ENCODE data around the gene TYSND1.
A peak's percentile ranks its signal among the peaks of the same experiment; 100 is the strongest.
"Not testable (repeated sequence)": the region's sequence is repeated elsewhere in the genome, so short reads cannot be mapped to it uniquely, and the experiment has no call there.

The TYSND1 gene, protein sequence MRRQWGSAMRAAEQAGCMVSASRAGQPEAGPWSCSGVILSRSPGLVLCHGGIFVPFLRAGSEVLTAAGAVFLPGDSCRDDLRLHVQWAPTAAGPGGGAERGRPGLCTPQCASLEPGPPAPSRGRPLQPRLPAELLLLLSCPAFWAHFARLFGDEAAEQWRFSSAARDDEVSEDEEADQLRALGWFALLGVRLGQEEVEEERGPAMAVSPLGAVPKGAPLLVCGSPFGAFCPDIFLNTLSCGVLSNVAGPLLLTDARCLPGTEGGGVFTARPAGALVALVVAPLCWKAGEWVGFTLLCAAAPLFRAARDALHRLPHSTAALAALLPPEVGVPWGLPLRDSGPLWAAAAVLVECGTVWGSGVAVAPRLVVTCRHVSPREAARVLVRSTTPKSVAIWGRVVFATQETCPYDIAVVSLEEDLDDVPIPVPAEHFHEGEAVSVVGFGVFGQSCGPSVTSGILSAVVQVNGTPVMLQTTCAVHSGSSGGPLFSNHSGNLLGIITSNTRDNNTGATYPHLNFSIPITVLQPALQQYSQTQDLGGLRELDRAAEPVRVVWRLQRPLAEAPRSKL

GRCh38 chr10:70146489-70147258, at the start of gene TYSND1:
Gene TYSND1, minus strand, starts transcription at chr10:70146700. Its CDS starts 114 bp downstream, at chr10:70146586.
- DNase-seq (ENCODE audit: low spot score), result peak; percentile 97

GRCh38 chr10:70193391-70193844, 46.9 kb upstream of the TYSND1 start:
- no peak for DNase-seq (ENCODE audit: low spot score)

- DNase-seq (ENCODE audit: low spot score), result no peak
These were observed 45.9 kb upstream of the TYSND1 start for GRCh38 chr10:70192326-70192968.

DNA sequence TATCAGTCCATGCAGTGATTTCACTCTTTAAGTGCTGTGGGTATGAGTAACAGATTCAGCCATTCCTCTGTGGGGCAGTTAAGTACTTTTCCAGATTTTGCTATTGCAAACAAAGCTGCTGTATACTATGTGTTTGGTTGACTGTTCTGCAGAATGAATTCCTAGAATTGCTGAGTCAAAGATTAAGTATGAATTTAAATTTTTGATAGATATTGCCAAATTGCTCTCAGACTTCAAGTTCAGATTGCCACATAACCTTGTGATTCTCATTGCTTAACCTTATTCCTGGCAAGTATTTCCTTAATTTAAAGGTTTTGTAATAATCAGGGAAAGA, 45.4 kb upstream of the TYSND1 start:
- no peak for DNase-seq (ENCODE audit: low spot score)

GRCh38 chr10:70191161-70191971, 44.9 kb upstream of the TYSND1 start:
- DNase-seq (ENCODE audit: low spot score), result no peak

DNA sequence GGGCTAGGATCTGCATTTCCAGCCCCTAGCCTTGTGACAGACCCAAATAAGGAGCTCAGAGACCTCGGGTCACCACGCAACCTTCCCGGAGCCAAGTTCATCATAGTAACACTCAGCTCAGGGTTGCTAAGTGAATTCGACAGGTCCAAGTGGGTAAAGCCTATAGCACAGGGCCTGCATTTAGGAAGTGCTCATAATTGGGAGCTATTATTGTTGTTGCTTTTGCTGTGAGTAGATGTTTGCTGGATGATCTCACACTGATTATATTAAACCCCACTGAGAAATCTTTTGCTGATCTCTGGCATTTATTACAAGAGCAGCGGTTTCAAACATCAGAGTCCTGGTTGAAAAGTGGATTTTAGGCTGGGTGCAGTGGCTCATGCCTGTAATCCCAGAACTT, 44.1 kb upstream of the TYSND1 start:
- DNase-seq (ENCODE audit: low spot score), result no peak

- DNase-seq (ENCODE audit: low spot score), result no peak
These were observed 43.6 kb upstream of the TYSND1 start for GRCh38 chr10:70190102-70190501.

DNA sequence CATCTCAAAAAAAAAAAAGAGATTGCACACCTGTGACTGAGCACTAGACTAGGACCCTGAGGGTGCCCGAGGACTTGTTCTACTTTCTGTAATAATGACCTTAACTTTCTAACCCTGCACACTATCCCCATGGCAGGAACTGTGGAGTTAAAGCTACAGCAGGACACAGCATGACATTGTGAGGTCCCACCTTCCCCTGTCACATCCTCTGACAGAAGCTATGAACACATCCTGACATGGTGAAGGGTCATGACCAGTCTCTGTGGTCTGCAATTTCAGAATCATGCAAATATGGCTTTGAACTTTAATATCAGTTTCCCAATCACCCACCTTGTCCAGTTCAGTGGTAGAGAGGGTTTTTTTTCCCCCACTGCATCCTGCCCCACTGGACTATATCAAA, 42.3 kb upstream of the TYSND1 start:
- no peak for DNase-seq (ENCODE audit: low spot score)

GRCh38 chr10:70186571-70186970, 40.1 kb upstream of the TYSND1 start:
- DNase-seq (ENCODE audit: low spot score), result no peak

DNA sequence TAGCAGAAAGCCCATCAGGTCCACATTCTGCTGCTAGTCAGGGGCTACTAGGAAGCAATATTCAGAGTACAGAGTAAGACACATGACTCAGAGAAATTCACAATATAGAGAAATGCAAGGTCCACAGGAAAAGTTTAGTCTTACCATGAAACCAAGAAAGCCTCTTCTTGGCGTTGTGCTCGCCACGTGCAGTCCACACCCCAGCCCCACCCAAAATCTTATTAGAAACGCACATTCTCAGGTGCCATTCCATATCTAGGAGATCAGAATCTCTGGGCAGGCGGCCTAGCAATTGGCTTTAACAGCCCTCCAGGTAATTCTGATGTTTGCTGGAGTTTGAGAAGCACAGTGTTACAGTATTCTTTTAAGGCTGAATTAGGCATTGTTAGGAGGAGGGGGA, 39.6 kb upstream of the TYSND1 start:
- DNase-seq (ENCODE audit: low spot score), result no peak

GRCh38 chr10:70183304-70183703, 36.8 kb upstream of the TYSND1 start:
- DNase-seq (ENCODE audit: low spot score), result no peak

DNA sequence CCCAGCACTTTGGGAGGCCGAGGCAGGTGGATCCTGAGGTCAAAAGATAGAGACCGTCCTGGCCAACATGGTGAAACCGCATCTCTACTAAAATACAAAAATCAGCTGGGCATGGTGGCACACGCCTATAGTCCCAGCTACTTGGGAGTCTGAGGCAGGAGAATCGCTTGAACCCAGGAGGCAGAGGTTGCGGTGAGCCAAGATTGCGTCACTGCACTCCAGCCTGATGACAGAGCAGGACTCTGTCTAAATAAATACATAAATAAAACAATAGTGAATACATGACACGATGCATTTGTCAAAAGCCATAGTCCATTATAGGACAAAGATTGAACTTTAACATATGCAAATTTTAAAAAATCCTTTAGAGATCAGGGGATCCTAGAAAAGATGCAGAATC, 32.7 kb upstream of the TYSND1 start:
- DNase-seq (ENCODE audit: low spot score), result not testable (repeated sequence)

- no peak for DNase-seq (ENCODE audit: low spot score)
These were observed 31.7 kb upstream of the TYSND1 start for GRCh38 chr10:70178139-70178725.

DNA sequence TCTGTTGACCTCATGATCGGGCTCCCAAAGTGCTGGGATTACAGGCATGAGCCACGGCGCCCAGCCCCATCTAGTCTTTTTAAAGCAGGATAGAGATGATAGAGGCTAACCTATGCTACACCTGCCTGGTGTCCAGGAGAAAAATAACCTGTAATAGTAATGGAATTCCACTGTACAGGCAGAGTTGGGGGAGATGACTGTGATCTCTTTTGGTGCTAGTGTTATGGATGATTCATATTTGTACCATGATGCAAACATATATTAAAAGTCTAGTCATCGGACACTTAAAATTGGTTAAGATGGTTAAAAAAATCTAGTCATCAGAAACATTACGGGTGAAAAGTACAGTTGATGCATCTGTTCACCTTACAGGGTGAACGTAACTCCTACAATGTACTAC, 29.9 kb upstream of the TYSND1 start:
- DNase-seq (ENCODE audit: low spot score), result no peak

GRCh38 chr10:70175516-70175915, 29.0 kb upstream of the TYSND1 start:
- DNase-seq (ENCODE audit: low spot score), result no peak

DNA sequence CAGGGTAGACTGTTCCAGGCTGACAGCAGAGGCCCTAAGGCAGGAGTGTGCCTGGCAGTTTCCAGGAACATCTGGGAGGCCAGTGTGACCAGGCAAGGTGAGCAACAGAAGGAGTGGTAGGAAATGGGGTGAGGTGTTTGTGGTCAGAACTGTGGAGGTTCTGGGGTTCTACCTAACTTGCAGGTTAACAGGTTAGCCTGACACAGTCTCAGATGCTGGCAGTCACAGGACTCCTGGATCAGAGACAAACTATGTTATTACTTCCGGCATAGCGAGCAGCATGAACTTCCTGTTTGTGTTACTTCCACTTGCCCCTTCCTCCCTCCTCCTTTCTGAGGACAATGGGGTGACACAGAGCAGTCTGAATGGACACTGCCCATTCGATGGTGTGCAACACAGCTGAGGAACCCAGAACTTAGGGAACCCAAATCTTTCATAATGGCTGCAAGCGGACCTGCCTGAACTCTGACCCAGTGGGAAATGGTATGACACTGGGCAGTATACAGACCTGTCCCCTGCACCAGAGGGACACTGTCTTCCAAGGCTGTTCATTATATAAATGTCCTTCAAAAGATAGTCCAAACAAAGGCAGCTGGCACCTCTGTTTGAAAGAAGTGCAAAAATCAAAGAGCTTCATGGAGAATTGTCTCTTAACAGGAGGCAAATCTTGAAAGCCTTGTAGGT, 27.7 kb upstream of the TYSND1 start:
- DNase-seq (ENCODE audit: low spot score), result peak; percentile 38

GRCh38 chr10:70169649-70170364, 23.3 kb upstream of the TYSND1 start:
- no peak for DNase-seq (ENCODE audit: low spot score)

DNA sequence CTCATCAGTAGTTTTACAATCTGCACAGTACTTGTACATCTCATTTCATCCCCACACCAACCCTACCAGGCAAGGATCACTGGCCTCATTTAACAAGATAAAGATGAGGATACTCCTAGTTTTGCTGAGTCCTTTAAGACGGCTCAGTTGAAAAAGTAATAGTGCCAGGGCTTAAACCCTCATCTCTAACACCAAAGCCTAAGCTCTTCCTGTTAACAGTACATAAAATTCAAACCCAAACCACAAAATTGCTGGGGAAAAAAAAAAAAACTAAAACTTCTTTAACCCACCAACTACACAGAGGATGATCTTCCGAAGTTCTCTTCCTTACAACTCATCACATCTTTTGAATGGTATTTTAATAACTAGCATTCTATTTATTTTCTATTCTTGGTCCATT, 22.5 kb upstream of the TYSND1 start:
- no peak for DNase-seq (ENCODE audit: low spot score)

DNA sequence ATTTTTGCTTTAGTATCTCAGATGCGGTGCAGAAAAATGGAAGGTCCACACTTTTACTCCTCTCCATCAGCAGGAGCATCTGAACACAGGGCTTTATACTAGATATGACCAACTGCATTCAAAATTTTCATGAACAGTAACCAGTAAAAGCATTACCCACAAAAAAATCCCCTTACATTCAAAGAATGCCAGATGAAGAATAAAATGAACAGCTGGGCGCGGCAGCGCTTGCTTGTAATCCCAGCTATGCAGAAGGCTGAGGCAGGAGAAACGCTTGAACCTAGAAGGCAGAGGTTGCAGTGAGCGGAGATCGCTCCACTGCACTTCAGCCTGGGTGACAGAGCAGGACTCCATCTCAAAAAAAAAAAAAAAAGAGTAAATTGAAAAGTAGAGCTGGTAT, 20.7 kb upstream of the TYSND1 start:
- DNase-seq (ENCODE audit: low spot score), result no peak

DNA sequence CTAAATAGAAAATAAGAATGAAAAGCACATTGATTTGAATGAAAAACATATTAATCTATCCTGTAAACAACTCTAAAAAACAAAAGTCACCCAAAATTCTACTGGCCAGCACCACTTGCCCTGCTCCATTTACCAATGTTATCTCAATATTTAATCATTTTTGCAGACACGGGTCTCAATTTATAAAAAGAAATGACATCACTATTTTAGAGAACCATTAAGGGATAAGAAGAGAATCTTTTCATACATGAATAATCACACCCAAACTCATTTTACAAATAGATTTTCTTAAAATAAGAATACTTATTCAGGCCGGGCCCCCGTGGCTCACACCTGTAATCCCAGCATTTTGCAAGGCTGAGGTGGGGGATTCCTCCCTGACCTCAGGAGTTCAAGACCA, 19.9 kb upstream of the TYSND1 start:
- no peak for DNase-seq (ENCODE audit: low spot score)

Data from activated CD4-positive, alpha-beta T cell treated with anti-CD3 and anti-CD28 coated beads, Interleukin-2, Interleukin-4, amounts not matched to agents 100 ng/mL and 50 ng/mL, durations not matched to agents 16 hours and 8 hours (primary cell).